Mesenchymal stem cell (in vitro differentiated cells and primary cell): ENCODE results near the gene SKOR2.
A peak's percentile ranks its signal among the peaks of the same experiment; 100 is the strongest.

Source experiments
- DNase-seq: peaks from one replicate; pipeline ENCODE4 v3.0.0-alpha.2; 2013
- H2AFZ ChIP-seq: one replicate; pipeline ENCODE4 v1.6.1; 2013; ENCODE audit warnings: low read depth, mild to moderate bottlenecking, control low read depth, inconsistent platforms, low read length, moderate library complexity
- H2AK5ac ChIP-seq: 2 replicates; pipeline ENCODE4 v1.6.1; 2013; ENCODE audit warnings: low read length, moderate library complexity, mild to moderate bottlenecking, inconsistent platforms; ENCODE audit not compliant: severe bottlenecking
- H2BK120ac ChIP-seq: one replicate; pipeline ENCODE4 v1.6.1; 2013; ENCODE audit warnings: low read depth, mild to moderate bottlenecking, inconsistent platforms, low read length, moderate library complexity
- H2BK12ac ChIP-seq, 2 experiments: one replicate each; pipeline ENCODE4 v1.6.1; 2013; ENCODE audit warnings: inconsistent platforms in 2 of 2, low read length in 2 of 2, mild to moderate bottlenecking in 2 of 2, moderate library complexity in 2 of 2, control low read depth in 1 of 2
- H2BK15ac ChIP-seq: one replicate; pipeline ENCODE4 v1.6.1; 2013; ENCODE audit warnings: mild to moderate bottlenecking, low read depth, inconsistent platforms; ENCODE audit not compliant: poor library complexity, severe bottlenecking
- H2BK5ac ChIP-seq: 2 replicates; pipeline ENCODE4 v1.6.1; 2013; ENCODE audit warnings: low read depth, mild to moderate bottlenecking, low read length, control low read depth, inconsistent platforms; ENCODE audit not compliant: poor library complexity, severe bottlenecking
- H3K14ac ChIP-seq, 2 experiments: one replicate each; pipeline ENCODE4 v1.6.1; 2013; ENCODE audit warnings: inconsistent platforms in 2 of 2, low read length in 2 of 2, control low read depth in 1 of 2, mild to moderate bottlenecking in 1 of 2, moderate library complexity in 1 of 2
- H3K18ac ChIP-seq, 2 experiments: one replicate each; pipeline ENCODE4 v1.6.1; 2013; ENCODE audit warnings: inconsistent platforms in 2 of 2, low read length in 2 of 2, control low read depth in 1 of 2, low read depth in 1 of 2, mild to moderate bottlenecking in 1 of 2
- H3K23ac ChIP-seq, 2 experiments: one replicate each; pipeline ENCODE4 v1.6.1; 2013; ENCODE audit warnings: inconsistent platforms in 2 of 2, low read length in 2 of 2, mild to moderate bottlenecking in 2 of 2, moderate library complexity in 2 of 2, control low read depth in 1 of 2
- H3K27ac ChIP-seq: 2 replicates; pipeline ENCODE4 v1.5.1; 2013; ENCODE audit warnings: mild to moderate bottlenecking, moderate library complexity, low read length, control low read depth, inconsistent platforms; ENCODE audit not compliant: poor library complexity, severe bottlenecking
- H3K27me3 ChIP-seq, 2 experiments: 2 replicates each; pipeline versions ENCODE4 v1.6.1 to v1.7.0; 2013; ENCODE audit warnings: low read length in 2 of 2, mild to moderate bottlenecking in 2 of 2, moderate library complexity in 2 of 2, control low read depth in 1 of 2, inconsistent platforms in 1 of 2; ENCODE audit not compliant: control insufficient read depth in 1 of 2, insufficient read depth in 1 of 2
- H3K36me3 ChIP-seq, 2 experiments: 2 replicates each; pipeline versions ENCODE4 v1.6.1 to v1.7.0; 2013; ENCODE audit warnings: low read length in 2 of 2, control low read depth in 1 of 2, inconsistent platforms in 1 of 2, low read depth in 1 of 2, mild to moderate bottlenecking in 1 of 2; ENCODE audit not compliant: insufficient read depth in 2 of 2, control insufficient read depth in 1 of 2
- H3K4ac ChIP-seq, 2 experiments: one replicate each; pipeline ENCODE4 v1.6.1; 2013; ENCODE audit warnings: inconsistent platforms in 2 of 2, low read length in 2 of 2, mild to moderate bottlenecking in 2 of 2, moderate library complexity in 2 of 2, control low read depth in 1 of 2, low read depth in 1 of 2
- H3K4me1 ChIP-seq: 2 replicates; pipeline ENCODE4 v1.6.1; 2013; ENCODE audit warnings: low read depth, low read length, control low read depth; ENCODE audit not compliant: control insufficient read depth, insufficient read depth
- H3K4me2 ChIP-seq: 2 replicates; pipeline ENCODE4 v1.6.1; 2013; ENCODE audit warnings: low read length, mild to moderate bottlenecking, inconsistent platforms; ENCODE audit not compliant: poor library complexity, severe bottlenecking
- H3K4me3 ChIP-seq, 2 experiments: 2 replicates each; pipeline versions ENCODE4 v1.5.1 to v1.7.0; 2013; ENCODE audit warnings: low read length in 2 of 2, mild to moderate bottlenecking in 2 of 2, control low read depth in 1 of 2, low read depth in 1 of 2; ENCODE audit not compliant: insufficient read depth in 1 of 2
- H3K79me1 ChIP-seq: replicated peaks from 2 replicates; pipeline ENCODE4 v1.6.1; 2013; ENCODE audit warnings: mild to moderate bottlenecking, control low read depth, low read length, inconsistent platforms; ENCODE audit not compliant: poor library complexity, severe bottlenecking
- H3K9ac ChIP-seq: 2 replicates; pipeline ENCODE4 v1.7.0; 2013; ENCODE audit warnings: mild to moderate bottlenecking, low read length, moderate library complexity
- H3K9me3 ChIP-seq: 2 replicates; pipeline ENCODE4 v1.7.0; 2013; ENCODE audit warnings: mild to moderate bottlenecking, low read length; ENCODE audit not compliant: control insufficient read depth
- H4K8ac ChIP-seq: one replicate; pipeline ENCODE4 v1.6.1; 2013; ENCODE audit warnings: inconsistent platforms, mild to moderate bottlenecking, low read length, moderate library complexity
- H4K91ac ChIP-seq: one replicate; pipeline ENCODE4 v1.6.1; 2013; ENCODE audit warnings: mild to moderate bottlenecking, low read length, inconsistent platforms
- WGBS: methylation state at CpG from one replicate; pipeline ENCODE4 v1.1.7; 2013; ENCODE audit warnings: mixed read lengths; 5-methylcytosine and 5-hydroxymethylcytosine counted together

Gene SKOR2

DNA sequence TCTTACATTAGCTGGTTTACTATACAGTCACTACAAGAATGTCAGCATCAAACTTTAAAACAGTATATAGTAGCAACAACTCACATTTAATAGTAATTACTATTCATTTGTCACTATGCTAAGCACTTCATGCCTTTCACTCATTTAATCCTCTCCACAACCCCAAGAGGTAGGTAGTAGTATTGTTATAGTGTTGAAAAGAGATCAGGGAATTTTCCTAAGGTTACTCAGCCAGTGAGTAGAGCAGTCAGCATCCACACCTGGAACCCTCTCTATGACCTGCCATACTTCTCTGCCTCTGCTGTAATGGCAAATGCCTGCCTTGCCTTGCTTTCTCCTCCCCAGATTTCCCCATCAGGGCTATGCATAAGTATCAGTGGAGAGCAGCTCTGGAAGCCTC is 24.8 kb downstream of the SKOR2 start:
- no peak overlapping the region for H4K91ac ChIP-seq
- H3K14ac ChIP-seq: no peak overlapping the region
- DNase-seq: no peak
- H2BK5ac ChIP-seq: no peak overlapping the region
- H3K4me1 ChIP-seq: no peaks in the 10 kb centered on the region
- H3K27me3 ChIP-seq: peaks cover 27 to 66% of the 10 kb centered on the region in 2 experiments
- H2BK12ac ChIP-seq: no peak overlapping the region
- no peak overlapping the region for H3K9ac ChIP-seq
- H3K4me3 ChIP-seq: no peak overlapping the region
- no peak overlapping the region for H3K18ac ChIP-seq
- H3K79me1 ChIP-seq: no peaks in the 10 kb centered on the region
- H3K4ac ChIP-seq: no peak overlapping the region
- no peaks in the 10 kb centered on the region for H3K36me3 ChIP-seq
- no peak overlapping the region for H2AK5ac ChIP-seq
- no peaks in the 10 kb centered on the region for H3K9me3 ChIP-seq
- H3K4me2 ChIP-seq: no peak overlapping the region
- H2BK120ac ChIP-seq: no peak overlapping the region
- no peak overlapping the region for H4K8ac ChIP-seq
- H3K27ac ChIP-seq: no peak overlapping the region
- H3K23ac ChIP-seq: no peak overlapping the region
- H2BK15ac ChIP-seq: no peak overlapping the region
- no peak overlapping the region for H2AFZ ChIP-seq

DNA sequence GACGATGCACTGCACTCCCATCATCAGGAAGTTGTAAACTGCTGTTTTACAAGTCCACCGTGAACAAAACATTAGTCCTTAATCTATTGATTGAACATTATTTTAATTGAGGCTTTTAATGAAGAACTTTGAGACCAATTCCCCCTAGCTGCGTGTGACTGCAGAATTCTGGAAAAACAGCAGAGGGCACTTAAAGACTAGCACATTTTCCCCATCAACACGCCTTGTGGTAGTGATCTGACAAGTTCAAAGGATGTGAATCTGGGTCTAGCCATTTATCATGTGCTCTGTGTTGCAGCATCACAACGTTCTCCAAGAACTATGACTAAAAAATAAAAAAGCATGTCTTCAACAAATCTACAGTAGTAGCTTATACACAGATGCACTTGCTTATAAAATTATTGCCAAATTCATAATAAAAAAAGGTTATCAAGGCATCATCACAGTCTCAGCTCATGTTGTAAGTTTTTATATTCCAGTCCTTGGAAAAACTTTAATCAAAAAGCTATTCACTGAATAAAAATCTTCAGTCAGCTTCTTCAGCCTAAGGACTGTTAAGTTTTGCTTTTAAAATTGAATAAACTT is 35.8 kb downstream of the SKOR2 start:
- H4K91ac ChIP-seq: no peak overlapping the region
- peaks cover 16 to 59% of the 10 kb centered on the region in 2 experiments for H3K27me3 ChIP-seq
- H3K23ac ChIP-seq: no peak overlapping the region
- H3K27ac ChIP-seq: no peak overlapping the region
- WGBS: 0% methylated on average over 3 of the region's 5 CpGs
- H3K79me1 ChIP-seq: no peaks in the 10 kb centered on the region
- H3K4me3 ChIP-seq: no peak overlapping the region
- H2BK12ac ChIP-seq: no peak overlapping the region
- H3K18ac ChIP-seq: no peak overlapping the region
- H2BK5ac ChIP-seq: no peak overlapping the region
- H2BK15ac ChIP-seq: no peak overlapping the region
- H2AFZ ChIP-seq: no peak overlapping the region
- no peaks in the 10 kb centered on the region for H3K4me1 ChIP-seq
- H4K8ac ChIP-seq: no peak overlapping the region
- H3K4ac ChIP-seq: no peak overlapping the region
- H3K14ac ChIP-seq: no peak overlapping the region
- DNase-seq: peak; percentile 58
- H3K4me2 ChIP-seq: no peak overlapping the region
- no peaks in the 10 kb centered on the region for H3K9me3 ChIP-seq
- no peak overlapping the region for H2BK120ac ChIP-seq
- H3K9ac ChIP-seq: no peak overlapping the region
- H3K36me3 ChIP-seq: no peaks in the 10 kb centered on the region
- no peak overlapping the region for H2AK5ac ChIP-seq

DNA sequence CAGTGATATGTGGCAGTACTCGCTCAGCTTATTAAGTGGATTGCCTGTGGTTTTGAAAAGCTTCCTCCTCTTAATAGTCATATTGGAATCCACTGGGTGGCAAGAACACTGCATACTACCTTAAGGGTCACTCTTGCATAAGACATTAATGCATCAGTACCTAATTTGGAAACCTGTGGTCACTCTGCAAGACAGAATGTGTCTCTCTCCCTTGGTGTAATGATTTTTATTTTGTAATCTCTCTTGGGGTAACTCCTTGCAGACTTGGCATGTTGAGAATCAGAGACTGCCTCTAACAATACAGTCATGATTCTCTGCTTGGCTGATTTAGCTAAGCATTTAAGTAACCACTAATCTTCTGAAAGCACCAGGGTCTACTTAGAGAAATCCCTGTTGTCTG is 42.3 kb downstream of the SKOR2 start:
- H3K23ac ChIP-seq: no peak overlapping the region
- H3K36me3 ChIP-seq: no peaks in the 10 kb centered on the region
- H3K18ac ChIP-seq: no peak overlapping the region
- no peak overlapping the region for H3K14ac ChIP-seq
- no peak overlapping the region for H3K4ac ChIP-seq
- H2AK5ac ChIP-seq: no peak overlapping the region
- no peak overlapping the region for H3K4me3 ChIP-seq
- H4K91ac ChIP-seq: no peak overlapping the region
- no peaks in the 10 kb centered on the region for H3K4me1 ChIP-seq
- H2BK15ac ChIP-seq: no peak overlapping the region
- no peak overlapping the region for H3K9ac ChIP-seq
- DNase-seq: no peak
- no peaks in the 10 kb centered on the region for H3K9me3 ChIP-seq
- no peak overlapping the region for H2BK12ac ChIP-seq
- 67% methylated on average over 1 of the region's 1 CpG for WGBS
- no peak overlapping the region for H2BK120ac ChIP-seq
- no peak overlapping the region for H3K27ac ChIP-seq
- H3K79me1 ChIP-seq: no peaks in the 10 kb centered on the region
- no peak overlapping the region for H4K8ac ChIP-seq
- no peak overlapping the region for H3K4me2 ChIP-seq
- H3K27me3 ChIP-seq: peaks cover 15 to 40% of the 10 kb centered on the region in 2 experiments
- H2BK5ac ChIP-seq: no peak overlapping the region
- no peak overlapping the region for H2AFZ ChIP-seq

DNA sequence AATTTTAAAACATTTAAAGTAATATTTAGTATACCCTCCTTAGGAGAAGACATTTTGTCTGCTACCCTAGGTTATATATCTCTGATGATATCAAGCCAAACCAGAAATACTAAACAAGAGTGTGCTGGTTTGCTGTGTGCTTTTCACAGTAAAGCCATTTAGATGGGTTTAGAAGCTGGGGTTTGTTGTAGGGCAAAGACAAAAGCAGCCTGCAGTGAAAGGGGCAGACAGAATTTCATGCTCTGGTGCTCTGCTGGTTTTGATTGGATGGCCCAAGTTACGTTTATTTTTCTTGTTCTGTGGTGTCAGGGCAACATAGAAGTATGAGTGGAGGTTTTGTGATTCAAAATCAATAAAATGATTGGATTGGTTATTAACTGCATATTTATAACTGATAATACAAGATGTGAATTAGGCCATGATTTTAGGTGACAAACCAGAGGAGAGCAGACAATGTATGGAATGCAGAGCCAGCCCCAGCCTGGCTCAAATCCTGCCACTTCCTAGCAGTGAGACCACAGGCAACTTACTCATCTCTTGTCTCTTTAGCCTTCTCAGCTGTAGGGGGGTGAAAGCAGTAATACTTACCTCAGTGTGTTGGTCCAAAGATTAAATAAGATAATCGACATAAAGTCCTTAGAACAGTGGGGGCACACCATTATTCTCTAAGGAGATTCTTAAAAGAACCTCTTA is 44.4 kb downstream of the SKOR2 start:
- no peak overlapping the region for H3K18ac ChIP-seq
- H2BK12ac ChIP-seq: no peak overlapping the region
- no peak for DNase-seq
- H2AFZ ChIP-seq: no peak overlapping the region
- H3K14ac ChIP-seq: no peak overlapping the region
- no peak overlapping the region for H3K4me2 ChIP-seq
- H3K4me1 ChIP-seq: no peaks in the 10 kb centered on the region
- no peak overlapping the region for H2BK5ac ChIP-seq
- H3K27me3 ChIP-seq: peaks cover 18 to 23% of the 10 kb centered on the region in 2 experiments
- no peaks in the 10 kb centered on the region for H3K9me3 ChIP-seq
- no peak overlapping the region for H2BK15ac ChIP-seq
- WGBS: 33% methylated on average over 1 of the region's 2 CpGs
- H3K9ac ChIP-seq: no peak overlapping the region
- no peak overlapping the region for H3K23ac ChIP-seq
- H4K8ac ChIP-seq: no peak overlapping the region
- H3K4me3 ChIP-seq: no peak overlapping the region
- H4K91ac ChIP-seq: no peak overlapping the region
- H2BK120ac ChIP-seq: no peak overlapping the region
- no peak overlapping the region for H2AK5ac ChIP-seq
- no peaks in the 10 kb centered on the region for H3K36me3 ChIP-seq
- H3K79me1 ChIP-seq: no peaks in the 10 kb centered on the region
- no peak overlapping the region for H3K27ac ChIP-seq
- H3K4ac ChIP-seq: no peak overlapping the region
